Osteocyte (in vitro differentiated cells): ENCODE measurements around the gene DHDH. TPM values are rescaled to one million over a fixed set of nuclear protein-coding genes. Genes with fewer than 3 reads are reported as not detected.

ENCODE experiments used
- DNase-seq: peaks from one replicate; pipeline ENCODE4 v3.0.0; 2021; ENCODE audit warnings: mixed read lengths; ENCODE audit not compliant: unreplicated experiment; ENCODE audit errors: extremely low spot score
- H3K27ac Mint-ChIP-seq: one replicate; pipeline ENCODE4 v1.8.0; 2021; ENCODE audit warnings: mild to moderate bottlenecking, mixed read lengths; ENCODE audit not compliant: unreplicated experiment
- H3K27me3 Mint-ChIP-seq: one replicate; pipeline ENCODE4 v1.8.0; 2021; ENCODE audit warnings: mixed read lengths; ENCODE audit not compliant: unreplicated experiment
- H3K36me3 Mint-ChIP-seq: one replicate; pipeline ENCODE4 v1.8.0; 2021; ENCODE audit warnings: mixed read lengths; ENCODE audit not compliant: unreplicated experiment
- H3K4me1 Mint-ChIP-seq: one replicate; pipeline ENCODE4 v1.8.0; 2021; ENCODE audit warnings: mixed read lengths; ENCODE audit not compliant: unreplicated experiment
- H3K4me3 Mint-ChIP-seq: one replicate; pipeline ENCODE4 v1.8.0; 2021; ENCODE audit warnings: mild to moderate bottlenecking, moderate library complexity, mixed read lengths; ENCODE audit not compliant: unreplicated experiment
- H3K9me3 Mint-ChIP-seq: one replicate; pipeline ENCODE4 v1.8.0; 2021; ENCODE audit warnings: mixed read lengths; ENCODE audit not compliant: unreplicated experiment
- CTCF ChIP-seq: fragments of 200-600 bp; sonication (generic); IDR thresholded peaks from 2 replicates; pipeline ENCODE4 v1.5.0; 2021; ENCODE audit warnings: antibody characterized with exemption, mild to moderate bottlenecking, moderate library complexity
- total RNA-seq: library from RNA; stranded (reverse); gene quantifications from 2 replicates; pipeline ENCODE4 v1.2.1, GENCODE V29; 2021

Gene DHDH
- total RNA-seq, 1 donor from 2014 or later, result 0.67 TPM

- Mint-ChIP-seq H3K36me3 (peaks cover 7% of the 10 kb centered on the region), H3K27ac (no peak overlapping the region), H3K4me3 (no peak overlapping the region)
Observed at GRCh38 chr19:48975947-48976847, 42.7 kb downstream of the DHDH start.

GRCh38 chr19:48977061-48977460 lies 43.6 kb downstream of the DHDH start:
- peaks cover 11% of the 10 kb centered on the region for H3K36me3 Mint-ChIP-seq
- no peak overlapping the region for H3K4me3 Mint-ChIP-seq
- no peak for DNase-seq
- H3K27me3 Mint-ChIP-seq, result no peaks in the 10 kb centered on the region
- H3K4me1 Mint-ChIP-seq, result peaks cover 6% of the 10 kb centered on the region
- no peak overlapping the region for H3K27ac Mint-ChIP-seq
- no peaks in the 10 kb centered on the region for H3K9me3 Mint-ChIP-seq
- TF ChIP-seq CTCF, result no peak

More at GRCh38 chr19:48975947-48976847, 42.7 kb downstream of the DHDH start:
- no peak for TF ChIP-seq CTCF
- Mint-ChIP-seq H3K4me1 (peaks cover 6% of the 10 kb centered on the region), H3K9me3 (no peaks in the 10 kb centered on the region), H3K27me3 (no peaks in the 10 kb centered on the region)
- no peak for DNase-seq

- no peak for DNase-seq
- no peaks in the 10 kb centered on the region for H3K9me3 Mint-ChIP-seq
- peaks cover 6% of the 10 kb centered on the region for H3K4me1 Mint-ChIP-seq
- no peaks in the 10 kb centered on the region for H3K27me3 Mint-ChIP-seq
- peaks cover 21% of the 10 kb centered on the region for H3K36me3 Mint-ChIP-seq
- no peak overlapping the region for H3K27ac Mint-ChIP-seq
- H3K4me3 Mint-ChIP-seq, result no peak overlapping the region
- TF ChIP-seq CTCF, result no peak
Observed at GRCh38 chr19:48982280-48982679, 48.8 kb downstream of the DHDH start.

- Mint-ChIP-seq H3K36me3 (peaks cover 24% of the 10 kb centered on the region), H3K4me1 (peaks cover 4% of the 10 kb centered on the region), H3K9me3 (no peaks in the 10 kb centered on the region), H3K27me3 (no peaks in the 10 kb centered on the region), H3K27ac (no peak overlapping the region), H3K4me3 (no peak overlapping the region)
- TF ChIP-seq CTCF, result no peak
- no peak for DNase-seq
Observed at GRCh38 chr19:48985711-48986110, 52.2 kb downstream of the DHDH start.

GRCh38 chr19:48986211-48986610 lies 52.7 kb downstream of the DHDH start:
- TF ChIP-seq CTCF, result no peak
- Mint-ChIP-seq H3K4me1 (peaks cover 4% of the 10 kb centered on the region), H3K4me3 (no peak overlapping the region), H3K9me3 (no peaks in the 10 kb centered on the region), H3K27ac (no peak overlapping the region), H3K27me3 (no peaks in the 10 kb centered on the region), H3K36me3 (peaks cover 24% of the 10 kb centered on the region)
- DNase-seq, result no peak
